ENCODE data around the gene WNT9B. TPM values are rescaled to one million over a fixed set of nuclear protein-coding genes. Genes with fewer than 3 reads are reported as not detected.

WNT9B gene
- total and polyA plus RNA-seq, 2 of the 13 experiments (the other 11 are each of a cell fraction or from before 2014, with no cell fraction given), result not detected

DNA sequence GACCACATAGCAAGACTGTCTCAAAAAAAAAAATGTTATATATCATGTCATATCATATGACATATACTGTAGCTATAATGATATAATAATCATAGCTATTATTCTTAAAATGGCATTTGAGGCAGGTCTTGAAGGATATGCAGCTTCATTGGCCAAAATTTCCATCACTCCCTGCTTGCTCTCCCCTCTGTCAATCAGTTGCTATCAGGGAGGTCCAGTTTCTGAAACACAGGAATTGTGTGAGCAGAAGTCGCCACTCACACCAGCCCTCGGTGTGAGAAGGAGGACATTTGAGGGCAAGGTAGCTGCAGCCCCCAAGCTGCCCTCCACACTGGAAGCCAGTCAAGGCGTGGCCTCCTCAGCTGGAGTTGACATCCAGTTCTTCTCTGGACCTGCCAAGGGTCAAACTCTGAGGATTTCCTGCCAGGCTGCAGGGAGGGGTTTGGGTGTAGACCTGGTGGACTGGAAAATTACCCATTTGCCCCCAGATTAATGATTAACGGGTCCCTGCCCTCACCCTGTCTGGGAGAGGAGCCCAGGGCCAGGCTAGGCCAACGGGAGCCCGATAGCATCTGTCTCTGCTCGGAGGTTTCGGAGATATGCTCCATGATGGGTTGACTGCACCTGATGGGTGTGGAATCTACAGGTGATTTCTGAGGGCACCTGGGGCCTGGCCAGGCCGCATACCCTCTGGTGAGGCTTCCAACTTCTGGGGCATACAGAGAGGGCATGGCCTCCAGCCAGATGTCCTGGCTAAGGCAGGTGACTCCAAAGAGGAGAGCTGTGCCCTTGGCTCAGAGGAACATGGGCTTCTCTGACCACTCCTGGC lies 18.8 kb downstream of the WNT9B start (continued):
- TF ChIP-seq, protein P1, sequence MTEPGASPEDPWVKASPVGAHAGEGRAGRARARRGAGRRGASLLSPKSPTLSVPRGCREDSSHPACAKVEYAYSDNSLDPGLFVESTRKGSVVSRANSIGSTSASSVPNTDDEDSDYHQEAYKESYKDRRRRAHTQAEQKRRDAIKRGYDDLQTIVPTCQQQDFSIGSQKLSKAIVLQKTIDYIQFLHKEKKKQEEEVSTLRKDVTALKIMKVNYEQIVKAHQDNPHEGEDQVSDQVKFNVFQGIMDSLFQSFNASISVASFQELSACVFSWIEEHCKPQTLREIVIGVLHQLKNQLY (CRISPR knock-in tag; IDR thresholded peaks at IDR 0.05), result no peak
- TF ChIP-seq MXD4 (CRISPR knock-in tag; IDR thresholded peaks at IDR 0.05) (no peak), NCOR1 (IDR thresholded peaks at IDR 0.05; ENCODE audit: borderline replicate concordance, low read length) (peak; percentile 41; the same call in 1 of the 2 replicates), SMAD1 (CRISPR knock-in tag; IDR thresholded peaks at IDR 0.05; ENCODE audit: borderline replicate concordance, low read depth) (no peak), DR1 (CRISPR knock-in tag; IDR thresholded peaks at IDR 0.05) (no peak), NFYC (CRISPR knock-in tag; IDR thresholded peaks at IDR 0.05) (no peak), YEATS4 (CRISPR knock-in tag; IDR thresholded peaks at IDR 0.05; ENCODE audit: borderline replicate concordance) (no peak), U2AF1 (optimal IDR thresholded peaks at IDR 0.05; ENCODE audit: low read depth, low read length) (no peak), MED1 (CRISPR knock-in tag; IDR thresholded peaks at IDR 0.05) (peak; percentile 31; the same call in 1 of the 2 replicates), HOXA3 (CRISPR knock-in tag; IDR thresholded peaks at IDR 0.05) (peak; percentile 54), MYC (CRISPR knock-in tag; IDR thresholded peaks at IDR 0.05; ENCODE audit: borderline replicate concordance) (peak; percentile 49; the same call in 1 of the 2 replicates), ZNF768 (CRISPR knock-in tag; IDR thresholded peaks at IDR 0.05) (peak; percentile 37; the same call in 1 of the 2 replicates), HNRNPUL1 (IDR thresholded peaks at IDR 0.05; ENCODE audit: low read depth, low read length) (peak; percentile 81), GFI1 (CRISPR knock-in tag; IDR thresholded peaks at IDR 0.05; ENCODE audit: borderline replicate concordance) (peak; percentile 59; the same call in 1 of the 2 replicates), NFRKB (IDR thresholded peaks at IDR 0.05) (no peak), AFF4 (CRISPR knock-in tag; IDR thresholded peaks at IDR 0.05) (no peak), SP140L (CRISPR knock-in tag; IDR thresholded peaks at IDR 0.05; ENCODE audit: borderline replicate concordance) (no peak), SP2 (CRISPR knock-in tag; IDR thresholded peaks at IDR 0.05) (no peak)
- TF ChIP-seq, protein P2, sequence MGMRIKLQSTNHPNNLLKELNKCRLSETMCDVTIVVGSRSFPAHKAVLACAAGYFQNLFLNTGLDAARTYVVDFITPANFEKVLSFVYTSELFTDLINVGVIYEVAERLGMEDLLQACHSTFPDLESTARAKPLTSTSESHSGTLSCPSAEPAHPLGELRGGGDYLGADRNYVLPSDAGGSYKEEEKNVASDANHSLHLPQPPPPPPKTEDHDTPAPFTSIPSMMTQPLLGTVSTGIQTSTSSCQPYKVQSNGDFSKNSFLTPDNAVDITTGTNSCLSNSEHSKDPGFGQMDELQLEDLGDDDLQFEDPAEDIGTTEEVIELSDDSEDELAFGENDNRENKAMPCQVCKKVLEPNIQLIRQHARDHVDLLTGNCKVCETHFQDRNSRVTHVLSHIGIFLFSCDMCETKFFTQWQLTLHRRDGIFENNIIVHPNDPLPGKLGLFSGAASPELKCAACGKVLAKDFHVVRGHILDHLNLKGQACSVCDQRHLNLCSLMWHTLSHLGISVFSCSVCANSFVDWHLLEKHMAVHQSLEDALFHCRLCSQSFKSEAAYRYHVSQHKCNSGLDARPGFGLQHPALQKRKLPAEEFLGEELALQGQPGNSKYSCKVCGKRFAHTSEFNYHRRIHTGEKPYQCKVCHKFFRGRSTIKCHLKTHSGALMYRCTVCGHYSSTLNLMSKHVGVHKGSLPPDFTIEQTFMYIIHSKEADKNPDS (CRISPR knock-in tag; IDR thresholded peaks at IDR 0.05), result no peak
- TF ChIP-seq, protein P3, sequence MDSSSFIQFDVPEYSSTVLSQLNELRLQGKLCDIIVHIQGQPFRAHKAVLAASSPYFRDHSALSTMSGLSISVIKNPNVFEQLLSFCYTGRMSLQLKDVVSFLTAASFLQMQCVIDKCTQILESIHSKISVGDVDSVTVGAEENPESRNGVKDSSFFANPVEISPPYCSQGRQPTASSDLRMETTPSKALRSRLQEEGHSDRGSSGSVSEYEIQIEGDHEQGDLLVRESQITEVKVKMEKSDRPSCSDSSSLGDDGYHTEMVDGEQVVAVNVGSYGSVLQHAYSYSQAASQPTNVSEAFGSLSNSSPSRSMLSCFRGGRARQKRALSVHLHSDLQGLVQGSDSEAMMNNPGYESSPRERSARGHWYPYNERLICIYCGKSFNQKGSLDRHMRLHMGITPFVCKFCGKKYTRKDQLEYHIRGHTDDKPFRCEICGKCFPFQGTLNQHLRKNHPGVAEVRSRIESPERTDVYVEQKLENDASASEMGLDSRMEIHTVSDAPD (CRISPR knock-in tag; IDR thresholded peaks at IDR 0.05), result 0 out of 2 replicates have a peak, but pooled peaks have one; percentile 41
